IMR-90 (cell line): ENCODE measurements around the gene FOXO6. TPM values are rescaled to one million over a fixed set of nuclear protein-coding genes. Genes with fewer than 3 reads are reported as not detected.

Experiments
- ATAC-seq: fragments of 200-7000 bp; cut with Tn5 transposase; 2 replicates; pipeline ENCODE4 v1.9.1; 2020; ENCODE audit warnings: low read depth, mild to moderate bottlenecking, moderate library complexity
- BruUV-seq: library from RNA; stranded (reverse); fragments of 400-500 nt; replicated peaks from 2 replicates; lab custom pipeline; 2021; lab: Mats Ljungman, UMichigan
- CTCF ChIA-PET: fragments of 300-600 bp; formaldehyde crosslinking; extraction: SDS; loops from one replicate; lab custom pipeline; 2021; ENCODE audit warnings: antibody characterized with exemption; lab: Yijun Ruan, JAX
- POLR2A ChIA-PET: fragments of 300-600 bp; sonication (Branson Sonifier 250); formaldehyde crosslinking; loops from one replicate; lab custom pipeline; 2022; ENCODE audit warnings: antibody characterized with exemption; ENCODE audit not compliant: unreplicated experiment; lab: Charles Lee
- DNase-seq: peaks from one replicate; pipeline ENCODE4 v3.0.0; 2013
- H2AFZ ChIP-seq: replicated peaks from 2 replicates; pipeline ENCODE3; 2013; ENCODE audit warnings: low read length, mild to moderate bottlenecking; ENCODE audit not compliant: poor library complexity
- H2AK5ac ChIP-seq: 2 replicates; pipeline ENCODE4 v1.6.1; 2013; ENCODE audit warnings: low read depth, low read length, inconsistent platforms
- H2AK9ac ChIP-seq: replicated peaks from 2 replicates; pipeline ENCODE3; 2013; ENCODE audit warnings: mild to moderate bottlenecking, low read depth, low read length, moderate library complexity; ENCODE audit not compliant: poor library complexity
- H2BK120ac ChIP-seq: 2 replicates; pipeline ENCODE4 v1.6.1; 2013; ENCODE audit warnings: low read depth, low read length, inconsistent platforms
- H2BK15ac ChIP-seq: 3 replicates; pipeline ENCODE4 v1.6.1; 2013; ENCODE audit warnings: low read depth, low read length, inconsistent platforms
- H2BK20ac ChIP-seq: 2 replicates; pipeline ENCODE4 v1.6.1; 2013; ENCODE audit warnings: low read depth, mild to moderate bottlenecking, inconsistent platforms, low read length, moderate library complexity
- H2BK5ac ChIP-seq: 2 replicates; pipeline ENCODE4 v1.6.1; 2013; ENCODE audit warnings: mild to moderate bottlenecking, low read depth, low read length, inconsistent platforms; ENCODE audit not compliant: poor library complexity, severe bottlenecking
- H3K14ac ChIP-seq: replicated peaks from 2 replicates; pipeline ENCODE4 v1.6.1; 2013; ENCODE audit warnings: low read depth, low read length, inconsistent platforms
- H3K18ac ChIP-seq: 2 replicates; pipeline ENCODE4 v1.6.1; 2013; ENCODE audit warnings: low read depth, low read length, control low read depth
- H3K23ac ChIP-seq: 2 replicates; pipeline ENCODE4 v1.6.1; 2013; ENCODE audit warnings: low read depth, low read length, inconsistent platforms
- H3K27ac ChIP-seq: 2 replicates; pipeline ENCODE4 v1.5.1; 2013; ENCODE audit warnings: mild to moderate bottlenecking, control low read depth, low read length; ENCODE audit not compliant: insufficient read depth
- H3K27me3 ChIP-seq: 2 replicates; pipeline ENCODE4 v1.6.1; 2013; ENCODE audit warnings: low read length; ENCODE audit not compliant: control insufficient read depth, insufficient read depth
- H3K36me3 ChIP-seq: 2 replicates; pipeline ENCODE4 v1.6.1; 2013; ENCODE audit warnings: low read length, mixed read lengths; ENCODE audit not compliant: control insufficient read depth, insufficient read depth
- H3K4ac ChIP-seq: 2 replicates; pipeline ENCODE4 v1.6.1; 2013; ENCODE audit warnings: low read depth, low read length, inconsistent platforms
- H3K4me1 ChIP-seq: 2 replicates; pipeline ENCODE4 v1.6.1; 2013; ENCODE audit warnings: low read length, mixed read lengths; ENCODE audit not compliant: control insufficient read depth, insufficient read depth
- H3K4me2 ChIP-seq: 2 replicates; pipeline ENCODE4 v1.6.1; 2013; ENCODE audit warnings: low read depth, mild to moderate bottlenecking, control low read depth, low read length, moderate library complexity
- H3K4me3 ChIP-seq: 2 replicates; pipeline ENCODE4 v1.5.1; 2013; ENCODE audit warnings: low read depth, mild to moderate bottlenecking, control low read depth, low read length, moderate library complexity; ENCODE audit not compliant: insufficient read depth
- H3K56ac ChIP-seq: 2 replicates; pipeline ENCODE4 v1.6.1; 2013; ENCODE audit warnings: low read length, inconsistent platforms; ENCODE audit not compliant: insufficient read depth; ENCODE audit errors: extremely low read depth
- H3K79me1 ChIP-seq, 2 experiments: 2 replicates each; pipeline ENCODE4 v1.6.1; 2013; ENCODE audit warnings: low read length in 2 of 2, inconsistent platforms in 1 of 2, low read depth in 1 of 2
- H3K9ac ChIP-seq: 2 replicates; pipeline ENCODE4 v1.6.1; 2013; ENCODE audit warnings: low read depth, low read length, control low read depth
- H3K9me1 ChIP-seq: 2 replicates; pipeline ENCODE4 v1.6.1; 2013; ENCODE audit warnings: low read length, inconsistent platforms; ENCODE audit not compliant: insufficient read depth
- H3K9me3 ChIP-seq: 2 replicates; pipeline ENCODE4 v1.6.1; 2013; ENCODE audit warnings: low read length; ENCODE audit not compliant: control insufficient read depth, insufficient read depth
- H4K20me1 ChIP-seq: 2 replicates; pipeline ENCODE4 v1.6.1; 2013; ENCODE audit warnings: low read length, inconsistent platforms; ENCODE audit not compliant: insufficient read depth
- H4K5ac ChIP-seq: 2 replicates; pipeline ENCODE4 v1.6.1; 2013; ENCODE audit warnings: mild to moderate bottlenecking, low read depth, low read length, control low read depth
- H4K8ac ChIP-seq, 2 experiments: 2 replicates each; pipeline ENCODE4 v1.6.1; 2013; ENCODE audit warnings: low read depth in 2 of 2, low read length in 2 of 2, control low read depth in 1 of 2, inconsistent platforms in 1 of 2
- H4K91ac ChIP-seq: 2 replicates; pipeline ENCODE4 v1.6.1; 2013; ENCODE audit warnings: low read depth, low read length, inconsistent platforms; ENCODE audit not compliant: insufficient read depth
- BHLHE40 ChIP-seq: fragments of 150-350 bp; IDR thresholded peaks from 2 replicates; pipeline ENCODE4 v1.6.1; 2016; ENCODE audit warnings: mild to moderate bottlenecking, low read depth, low read length
- CEBPB ChIP-seq: IDR thresholded peaks from 2 replicates; pipeline ENCODE4 v1.6.1; 2012; ENCODE audit warnings: low read depth, low read length, improper control_type of control experiment
- CHD1 ChIP-seq: IDR thresholded peaks from 2 replicates; pipeline ENCODE4 v1.6.1; 2012; ENCODE audit warnings: low read depth, low read length, improper control_type of control experiment
- ELK1 ChIP-seq: fragments of 150-350 bp; IDR thresholded peaks from 2 replicates; pipeline ENCODE4 v1.6.1; 2016; ENCODE audit warnings: low read depth, mild to moderate bottlenecking, low read length, moderate library complexity, borderline replicate concordance
- FOS ChIP-seq: fragments of 150-350 bp; IDR thresholded peaks from 2 replicates; pipeline ENCODE4 v1.6.1; 2016; ENCODE audit warnings: low read depth, low read length
- MAFK ChIP-seq: IDR thresholded peaks from 2 replicates; pipeline ENCODE4 v1.6.1; 2012; ENCODE audit warnings: low read depth, low read length, improper control_type of control experiment
- MAZ ChIP-seq: IDR thresholded peaks from 2 replicates; pipeline ENCODE4 v1.6.1; 2012; ENCODE audit warnings: low read depth, mild to moderate bottlenecking, low read length, improper control_type of control experiment, moderate library complexity, borderline replicate concordance
- MXI1 ChIP-seq: IDR thresholded peaks from 2 replicates; pipeline ENCODE4 v1.6.1; 2012; ENCODE audit warnings: low read depth, mild to moderate bottlenecking, low read length, moderate library complexity, borderline replicate concordance
- NFE2L2 ChIP-seq: fragments of 150-350 bp; IDR thresholded peaks from 2 replicates; pipeline ENCODE4 v1.6.1; 2016; ENCODE audit warnings: low read depth, mild to moderate bottlenecking, low read length
- POLR2A ChIP-seq: IDR thresholded peaks from 2 replicates; pipeline ENCODE4 v1.6.1; 2012; ENCODE audit warnings: mild to moderate bottlenecking, low read depth, low read length
- RAD21 ChIP-seq: IDR thresholded peaks from 2 replicates; pipeline ENCODE4 v1.6.1; 2012; ENCODE audit warnings: low read length, improper control_type of control experiment
- RCOR1 ChIP-seq: IDR thresholded peaks from 2 replicates; pipeline ENCODE4 v1.6.1; 2012; ENCODE audit warnings: mild to moderate bottlenecking, low read length, improper control_type of control experiment; ENCODE audit not compliant: insufficient replicate concordance
- RFX5 ChIP-seq: IDR thresholded peaks from 2 replicates; pipeline ENCODE4 v1.8.0; 2012; ENCODE audit warnings: low read depth, mild to moderate bottlenecking, low read length, moderate library complexity
- SMC3 ChIP-seq: fragments of 150-350 bp; IDR thresholded peaks from 2 replicates; pipeline ENCODE4 v1.6.1; 2016; ENCODE audit warnings: low read depth, mild to moderate bottlenecking, antibody characterized with exemption, low read length, moderate library complexity
- WGBS, 2 experiments: methylation state at CpG; one replicate each; pipeline versions ENCODE4 v1.1.5 to v1.1.7; 2013; ENCODE audit warnings: missing lambda C conversion rate in 2 of 2; ENCODE audit not compliant: insufficient read length in 1 of 2; ENCODE audit errors: extremely low coverage in 2 of 2; 5-methylcytosine and 5-hydroxymethylcytosine counted together
- dilution Hi-C: fragments of 300-500 bp; cut with HindIII; formaldehyde crosslinking; loops from one replicate; pipeline ENCODE4 v1.14.3; 2018; ENCODE audit warnings: low sequenced_read_pairs; ENCODE audit not compliant: unreplicated experiment
- in situ Hi-C: fragments of 300-500 bp; cut with MboI; formaldehyde crosslinking; loops from 3 replicates; pipeline ENCODE4 v1.14.3; 2019; ENCODE audit warnings: low sequenced_read_pairs, inconsistent platforms, mixed read lengths
- intact Hi-C: fragments of 100-400 bp; cut with micrococcal nuclease; formaldehyde crosslinking; loops from 2 replicates; pipeline ENCODE4 v1.10.0; 2022
- polyA plus RNA-seq, 3 experiments: library from polyadenylated mRNA; depleted of rRNA; stranded (reverse); fragments of >200 nt; gene quantifications; 2 replicates each; pipeline ENCODE4 v1.2.3, GENCODE V29; 2012; ENCODE audit warnings: low replicate concordance in 1 of 3
- total RNA-seq: library from RNA; depleted of rRNA; stranded (reverse); fragments of >200 nt; gene quantifications from 2 replicates; pipeline ENCODE4 v1.2.3, GENCODE V29; 2012
- TF ChIP-seq, protein P1 (sequence below): fragments of 150-350 bp; IDR thresholded peaks from 2 replicates; pipeline ENCODE4 v1.6.1; 2017; ENCODE audit warnings: mild to moderate bottlenecking, antibody characterized with exemption, low read length, low read depth
- TF ChIP-seq, protein P2 (sequence below): conservative IDR thresholded peaks from 2 replicates; pipeline ENCODE4 v1.5.1; 2012; ENCODE audit warnings: mild to moderate bottlenecking, low read depth, low read length, improper control_type of control experiment

Gene FOXO6
- total and polyA plus RNA-seq, 2 of the 4 experiments (the other 2 are of a cell fraction) = not detected

DNA sequence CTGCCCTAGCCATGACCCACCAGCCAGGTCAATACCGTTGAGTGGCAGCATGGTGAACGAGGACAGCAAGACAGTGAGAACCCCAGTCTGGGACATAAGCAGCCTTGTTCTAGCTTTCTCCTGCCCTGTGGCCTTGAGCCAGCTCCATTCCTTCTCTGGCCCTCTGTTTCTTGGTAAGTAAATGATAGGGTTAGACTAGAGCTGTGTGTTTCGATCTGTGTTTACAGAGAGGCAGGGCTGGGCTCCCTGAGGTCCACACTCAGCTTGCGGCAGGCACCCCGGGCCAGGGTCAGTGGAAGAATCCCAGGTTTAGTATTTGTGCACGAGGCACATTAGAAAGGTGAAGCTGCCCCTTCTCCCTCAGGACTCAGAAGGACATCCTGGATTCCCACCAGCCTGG, 27.3 kb downstream of the FOXO6 start:
- no peak overlapping the region for H3K56ac ChIP-seq
- H3K18ac ChIP-seq = no peak overlapping the region
- ATAC-seq (no peak), DNase-seq (no peak)
- no peak overlapping the region for H3K27ac ChIP-seq
- TF ChIP-seq BHLHE40 (no peak), MXI1 (no peak), RFX5 (no peak), CHD1 (no peak), FOS (no peak), POLR2A (no peak), SMC3 (no peak), NFE2L2 (no peak), MAFK (no peak), ELK1 (no peak), CEBPB (no peak), RAD21 (no peak), RCOR1 (no peak), MAZ (no peak)
- TF ChIP-seq, protein P1, sequence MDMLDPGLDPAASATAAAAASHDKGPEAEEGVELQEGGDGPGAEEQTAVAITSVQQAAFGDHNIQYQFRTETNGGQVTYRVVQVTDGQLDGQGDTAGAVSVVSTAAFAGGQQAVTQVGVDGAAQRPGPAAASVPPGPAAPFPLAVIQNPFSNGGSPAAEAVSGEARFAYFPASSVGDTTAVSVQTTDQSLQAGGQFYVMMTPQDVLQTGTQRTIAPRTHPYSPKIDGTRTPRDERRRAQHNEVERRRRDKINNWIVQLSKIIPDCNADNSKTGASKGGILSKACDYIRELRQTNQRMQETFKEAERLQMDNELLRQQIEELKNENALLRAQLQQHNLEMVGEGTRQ = no peak
- TF ChIP-seq, protein P2, sequence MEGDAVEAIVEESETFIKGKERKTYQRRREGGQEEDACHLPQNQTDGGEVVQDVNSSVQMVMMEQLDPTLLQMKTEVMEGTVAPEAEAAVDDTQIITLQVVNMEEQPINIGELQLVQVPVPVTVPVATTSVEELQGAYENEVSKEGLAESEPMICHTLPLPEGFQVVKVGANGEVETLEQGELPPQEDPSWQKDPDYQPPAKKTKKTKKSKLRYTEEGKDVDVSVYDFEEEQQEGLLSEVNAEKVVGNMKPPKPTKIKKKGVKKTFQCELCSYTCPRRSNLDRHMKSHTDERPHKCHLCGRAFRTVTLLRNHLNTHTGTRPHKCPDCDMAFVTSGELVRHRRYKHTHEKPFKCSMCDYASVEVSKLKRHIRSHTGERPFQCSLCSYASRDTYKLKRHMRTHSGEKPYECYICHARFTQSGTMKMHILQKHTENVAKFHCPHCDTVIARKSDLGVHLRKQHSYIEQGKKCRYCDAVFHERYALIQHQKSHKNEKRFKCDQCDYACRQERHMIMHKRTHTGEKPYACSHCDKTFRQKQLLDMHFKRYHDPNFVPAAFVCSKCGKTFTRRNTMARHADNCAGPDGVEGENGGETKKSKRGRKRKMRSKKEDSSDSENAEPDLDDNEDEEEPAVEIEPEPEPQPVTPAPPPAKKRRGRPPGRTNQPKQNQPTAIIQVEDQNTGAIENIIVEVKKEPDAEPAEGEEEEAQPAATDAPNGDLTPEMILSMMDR = no peak
- no peak overlapping the region for H3K4ac ChIP-seq
- H2AK5ac ChIP-seq = no peak overlapping the region
- H4K5ac ChIP-seq = no peak overlapping the region
- H3K23ac ChIP-seq = no peak overlapping the region
- no peaks in the 10 kb centered on the region for H3K36me3 ChIP-seq
- H3K4me1 ChIP-seq = peaks cover 2% of the 10 kb centered on the region; the same call in 1 of the 2 replicates
- no TSS peak for BruUV-seq
- H4K20me1 ChIP-seq = no peaks in the 10 kb centered on the region; the same call in none of the 2 replicates
- dilution Hi-C loops = no loop called here
- H2BK20ac ChIP-seq = no peak overlapping the region
- no peak overlapping the region for H2BK15ac ChIP-seq
- no peak overlapping the region for H4K8ac ChIP-seq
- no peak overlapping the region for H3K4me2 ChIP-seq
- no peaks in the 10 kb centered on the region for H3K79me1 ChIP-seq
- no peak overlapping the region for H3K14ac ChIP-seq
- in situ Hi-C loops = no loop called here
- CTCF ChIA-PET = no interaction called here
- POLR2A ChIA-PET = no interaction called here
- H4K91ac ChIP-seq = no peak overlapping the region
- H2AFZ ChIP-seq = no peak overlapping the region
- no peak overlapping the region for H3K4me3 ChIP-seq
- no peaks in the 10 kb centered on the region for H3K9me1 ChIP-seq
- intact Hi-C loops = no loop called here
- no peak overlapping the region for H2AK9ac ChIP-seq
- H3K9me3 ChIP-seq = no peaks in the 10 kb centered on the region
- WGBS, 2 experiments = no CpG with 5 or more reads among the region's 6 CpGs
- no peak overlapping the region for H2BK5ac ChIP-seq
- H3K9ac ChIP-seq = no peak overlapping the region
- H2BK120ac ChIP-seq = no peak overlapping the region
- H3K27me3 ChIP-seq = peaks cover 81% of the 10 kb centered on the region
